Osteoblast (primary cell): Measurements from ENCODE around the gene NABP1. TPM values are rescaled to one million over a fixed set of nuclear protein-coding genes. Genes with fewer than 3 reads are reported as not detected.
A peak's percentile ranks its signal among the peaks of the same experiment; 100 is the strongest.

ENCODE experiments used
- DNase-seq: peaks from one replicate; pipeline ENCODE4 v3.0.0; 2011; ENCODE audit warnings: low spot score, mixed read lengths; ENCODE audit not compliant: insufficient read length; ENCODE audit errors: missing footprints
- H2AFZ ChIP-seq: 2 replicates; pipeline ENCODE4 v1.6.0; 2011; ENCODE audit warnings: mild to moderate bottlenecking, low read length
- H3K27ac ChIP-seq: 2 replicates; pipeline ENCODE4 v1.5.1; 2011; ENCODE audit warnings: mild to moderate bottlenecking, low read depth, low read length, moderate library complexity
- H3K27me3 ChIP-seq: 2 replicates; pipeline ENCODE4 v1.6.0; 2012; ENCODE audit warnings: mild to moderate bottlenecking, control low read depth, inconsistent platforms, low read length, moderate library complexity; ENCODE audit not compliant: insufficient read depth
- H3K36me3 ChIP-seq: 2 replicates; pipeline ENCODE4 v1.5.1; 2011; ENCODE audit warnings: mild to moderate bottlenecking, low read length, control low read depth, moderate library complexity; ENCODE audit not compliant: insufficient read depth
- H3K4me1 ChIP-seq: 2 replicates; pipeline ENCODE4 v1.5.1; 2011; ENCODE audit warnings: mild to moderate bottlenecking, low read length, control low read depth, moderate library complexity; ENCODE audit not compliant: insufficient read depth
- H3K4me2 ChIP-seq: 2 replicates; pipeline ENCODE4 v1.6.0; 2011; ENCODE audit warnings: mild to moderate bottlenecking, low read length; ENCODE audit not compliant: insufficient read depth
- H3K4me3 ChIP-seq: fragments of 200-600 bp; sonication (generic); 3 replicates; pipeline ENCODE4 v1.5.1; 2012; ENCODE audit warnings: mild to moderate bottlenecking, low read length, inconsistent platforms; ENCODE audit not compliant: insufficient read depth
- H3K79me2 ChIP-seq: 2 replicates; pipeline ENCODE4 v1.6.0; 2012; ENCODE audit warnings: mild to moderate bottlenecking, low read length, control low read depth, inconsistent platforms; ENCODE audit not compliant: insufficient read depth
- H3K9me3 ChIP-seq: 2 replicates; pipeline ENCODE4 v1.5.1; 2011; ENCODE audit warnings: low read depth, low read length, control low read depth
- H4K20me1 ChIP-seq: 2 replicates; pipeline ENCODE4 v1.6.0; 2012; ENCODE audit warnings: mild to moderate bottlenecking, low read length, control low read depth; ENCODE audit not compliant: insufficient read depth
- CTCF ChIP-seq: IDR thresholded peaks from 2 replicates; pipeline ENCODE4 v1.5.1; 2011; ENCODE audit warnings: mild to moderate bottlenecking, low read depth, low read length, moderate library complexity; ENCODE audit errors: extremely low read depth
- total RNA-seq: library from RNA; depleted of rRNA; stranded (reverse); fragments of >200 nt; gene quantifications from 2 replicates; pipeline ENCODE4 v1.2.3, GENCODE V29; 2012

NABP1 gene
- total RNA-seq, 1 donor: 72.0 TPM

- peak; percentile 30 for TF ChIP-seq CTCF
- Histone ChIP-seq H3K4me2 (no peak overlapping the region), H3K79me2 (no peaks in the 10 kb centered on the region), H3K4me3 (no peak overlapping the region), H3K27me3 (no peaks in the 10 kb centered on the region), H3K36me3 (no peaks in the 10 kb centered on the region), H4K20me1 (no peaks in the 10 kb centered on the region), H3K9me3 (no peaks in the 10 kb centered on the region), H3K4me1 (peaks cover 11% of the 10 kb centered on the region), H2AFZ (no peak overlapping the region), H3K27ac (no peak overlapping the region)
- DNase-seq: no peak
Measured at GRCh38 chr2:191713837-191714236, 35.9 kb downstream of the NABP1 start.

- Histone ChIP-seq H3K79me2 (no peaks in the 10 kb centered on the region), H3K36me3 (no peaks in the 10 kb centered on the region), H3K27me3 (no peaks in the 10 kb centered on the region), H3K27ac (no peak overlapping the region), H4K20me1 (no peaks in the 10 kb centered on the region), H3K4me2 (no peak overlapping the region), H3K4me1 (peaks cover 9% of the 10 kb centered on the region), H3K9me3 (no peaks in the 10 kb centered on the region), H2AFZ (no peak overlapping the region), H3K4me3 (no peak overlapping the region)
- DNase-seq: no peak
- TF ChIP-seq CTCF: no peak
Measured at GRCh38 chr2:191714925-191715324, 37.0 kb downstream of the NABP1 start.

GRCh38 chr2:191715471-191715870 is 37.5 kb downstream of the NABP1 start:
- Histone ChIP-seq H4K20me1 (no peaks in the 10 kb centered on the region), H3K36me3 (no peaks in the 10 kb centered on the region), H3K27ac (no peak overlapping the region), H3K9me3 (no peaks in the 10 kb centered on the region), H2AFZ (no peak overlapping the region), H3K4me3 (no peak overlapping the region), H3K79me2 (no peaks in the 10 kb centered on the region), H3K27me3 (no peaks in the 10 kb centered on the region), H3K4me1 (peaks cover 4% of the 10 kb centered on the region), H3K4me2 (no peak overlapping the region)
- no peak for DNase-seq
- TF ChIP-seq CTCF: no peak

- no peak for TF ChIP-seq CTCF
- H3K4me1 ChIP-seq: no peaks in the 10 kb centered on the region
- H4K20me1 ChIP-seq: no peaks in the 10 kb centered on the region
- no peaks in the 10 kb centered on the region for H3K36me3 ChIP-seq
- H3K4me2 ChIP-seq: no peak overlapping the region
- DNase-seq: no peak
- no peak overlapping the region for H3K27ac ChIP-seq
- no peaks in the 10 kb centered on the region for H3K9me3 ChIP-seq
- no peak overlapping the region for H3K4me3 ChIP-seq
- no peaks in the 10 kb centered on the region for H3K79me2 ChIP-seq
- H3K27me3 ChIP-seq: no peaks in the 10 kb centered on the region
- H2AFZ ChIP-seq: no peak overlapping the region
Measured at GRCh38 chr2:191719261-191719660, 41.3 kb downstream of the NABP1 start.
